NCI-H1092 treated with DMSO at 0.1 percent for 48 hours (cell line): ENCODE results near the gene SND1.

ENCODE experiments used
- DNase-seq: peaks from one replicate; lab custom pipeline; 2025; lab: John Stamatoyannopoulos, UW

SND1 gene

DNA sequence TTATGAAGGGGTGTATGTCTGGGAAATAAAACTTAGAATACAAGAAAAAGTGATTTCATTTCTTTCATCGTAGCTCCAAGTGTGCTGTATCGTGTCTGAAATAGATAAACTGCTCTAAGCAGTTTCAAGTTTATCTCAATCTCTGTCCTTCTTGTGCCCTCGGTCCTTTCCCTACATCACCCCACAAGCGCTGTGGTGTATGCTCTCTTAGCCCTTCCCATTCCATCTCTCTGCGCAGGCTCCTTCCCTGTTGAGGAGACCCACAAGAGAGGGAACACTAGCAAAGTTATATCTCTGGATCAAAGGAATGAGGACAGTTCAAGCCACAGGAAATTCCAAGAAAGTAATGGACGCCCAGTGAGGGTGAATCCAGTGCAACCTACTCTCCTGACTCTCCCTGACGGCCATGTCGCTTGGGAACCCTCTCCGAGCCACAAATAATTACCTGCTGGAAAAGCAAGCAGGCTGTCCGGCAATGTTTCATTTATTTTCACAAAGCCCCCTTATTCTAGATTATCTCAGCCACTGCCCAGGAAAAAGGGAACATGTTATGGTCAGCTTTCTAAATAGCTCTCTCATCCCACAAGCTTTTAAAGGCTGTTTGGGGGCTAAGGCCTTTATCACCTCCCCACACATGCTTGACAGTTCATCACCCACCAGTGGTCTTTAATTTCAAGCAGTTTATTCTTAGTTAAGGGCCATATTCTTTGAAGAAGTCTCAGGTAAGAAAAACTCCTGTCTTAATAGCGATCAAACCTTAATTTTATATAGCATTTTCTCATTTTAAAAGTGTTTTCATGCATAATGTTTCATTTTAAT is 344.5 kb downstream of the SND1 start:
- DNase-seq, result no peak

GRCh38 chr7:127997226-127997922 is 345.4 kb downstream of the SND1 start:
- DNase-seq, result no peak

DNA sequence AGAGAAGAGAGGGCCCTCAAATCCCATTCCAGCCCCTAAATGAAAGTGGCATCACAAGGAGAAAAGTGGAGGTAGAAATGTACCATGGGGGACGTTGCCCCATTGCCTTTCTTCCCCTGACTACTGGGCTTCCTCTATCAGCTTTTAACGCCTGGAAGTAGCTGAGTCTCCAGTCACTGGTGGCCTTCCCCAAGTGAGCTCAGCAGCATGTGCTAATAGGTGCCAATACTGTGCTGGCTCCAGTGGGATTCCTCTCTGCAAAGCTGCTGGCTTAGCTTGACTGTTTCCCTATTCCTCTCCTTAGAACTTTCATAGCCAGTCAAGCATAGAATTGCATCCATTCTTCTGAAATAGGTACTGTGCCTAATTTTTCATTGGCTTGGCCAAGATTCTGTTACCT is 346.7 kb downstream of the SND1 start:
- DNase-seq, result no peak

DNA sequence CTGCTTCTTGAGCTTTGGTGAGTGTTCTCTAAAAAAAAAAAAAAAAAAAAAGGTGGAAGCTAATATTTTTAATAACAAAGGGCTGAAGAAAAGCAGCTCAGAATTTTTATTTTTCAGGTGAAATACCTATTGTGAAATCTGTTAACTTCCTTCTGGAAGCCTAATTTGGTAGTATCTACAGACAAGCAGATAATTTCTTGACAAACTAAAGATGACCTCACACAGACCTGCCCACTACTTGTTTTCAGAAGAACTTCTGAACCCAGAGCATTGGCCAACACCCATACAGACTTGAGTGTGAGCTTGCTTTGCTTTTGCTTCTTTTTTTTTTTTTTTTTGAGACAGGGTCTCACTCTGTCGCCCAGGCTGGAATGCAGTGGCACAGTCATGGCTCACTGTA is 348.1 kb downstream of the SND1 start:
- DNase-seq, result no peak

DNA sequence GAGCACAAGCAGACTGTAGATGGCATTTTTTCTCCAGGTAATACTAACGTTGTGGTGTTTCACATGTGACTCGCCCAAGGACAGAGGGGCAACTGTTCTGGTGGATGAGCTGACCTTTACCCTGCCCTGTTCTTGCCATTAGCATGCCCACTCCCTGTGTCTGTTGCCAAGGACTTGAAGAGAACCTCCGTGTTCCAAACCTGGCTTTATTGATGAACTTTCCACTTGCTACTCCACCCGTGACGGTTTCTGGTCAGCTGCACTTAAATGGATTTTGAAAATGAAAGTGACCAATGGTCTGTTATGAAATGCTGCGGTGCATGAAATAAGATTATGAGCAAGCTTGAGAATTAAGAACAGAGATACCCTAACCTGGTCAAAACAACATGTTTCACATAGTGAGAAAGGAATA is 348.9 kb downstream of the SND1 start:
- no peak for DNase-seq

DNA sequence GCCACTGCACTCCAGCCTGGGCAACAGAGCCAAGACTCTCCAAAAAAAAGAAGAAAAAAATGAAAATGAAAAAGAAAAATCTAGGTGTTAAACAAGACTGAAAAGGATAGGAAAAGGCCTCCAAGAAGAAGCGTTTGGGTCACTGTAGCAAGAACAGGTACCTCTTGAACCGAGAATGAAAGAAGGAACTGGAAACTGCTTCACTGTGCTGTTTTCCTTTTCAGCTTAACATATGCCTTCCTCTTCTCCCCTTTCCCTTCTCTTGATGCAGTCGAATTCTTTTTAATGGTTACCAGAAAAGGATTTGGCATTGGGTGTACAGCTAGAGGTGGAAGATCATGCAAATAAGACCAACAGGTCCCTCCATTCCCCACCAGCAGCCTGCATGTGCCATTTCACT is 351.2 kb downstream of the SND1 start:
- no peak for DNase-seq

DNA sequence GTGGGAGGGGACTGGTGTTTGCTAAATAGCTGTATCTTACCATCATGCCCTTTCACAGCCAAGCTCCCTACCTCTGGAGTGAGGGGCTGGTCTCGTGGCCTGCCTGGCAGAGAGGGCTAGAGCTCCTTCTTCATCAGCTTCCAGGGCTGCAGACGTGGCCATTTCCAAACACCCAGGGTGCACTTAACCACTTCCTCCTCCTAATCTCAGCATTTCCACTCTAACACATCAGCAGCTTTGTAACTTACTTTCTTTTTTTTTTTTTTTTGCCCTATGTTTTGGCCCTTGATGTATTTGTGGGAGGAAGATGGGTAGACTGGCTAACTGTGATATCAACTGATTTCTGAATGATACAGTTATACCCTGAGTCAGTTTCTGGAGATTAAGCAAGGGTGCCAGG is 351.8 kb downstream of the SND1 start:
- no peak for DNase-seq

- no peak for DNase-seq
These were observed 352.6 kb downstream of the SND1 start for GRCh38 chr7:128004623-128005022.

DNA sequence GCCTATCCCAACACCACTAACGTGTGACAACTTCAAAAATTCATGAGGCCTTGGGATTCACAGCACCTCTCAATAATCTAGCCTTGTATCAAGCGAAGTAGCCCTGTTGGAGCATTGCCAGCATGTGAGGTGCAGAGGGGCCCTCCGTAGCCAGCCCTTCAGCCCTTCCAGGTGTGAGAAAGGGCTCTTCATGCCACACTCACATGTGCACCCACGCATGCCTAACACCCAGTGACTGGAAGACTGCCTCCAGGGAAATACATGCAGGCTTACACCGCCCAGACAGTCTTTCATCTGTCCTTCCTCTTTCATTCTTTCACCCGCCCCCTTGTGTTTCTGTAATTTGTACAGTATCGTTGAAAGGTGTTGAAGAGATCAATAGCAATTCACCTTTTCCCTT is 353.1 kb downstream of the SND1 start:
- peak; percentile 61 for DNase-seq

GRCh38 chr7:128005759-128006159 is 353.8 kb downstream of the SND1 start:
- DNase-seq, result no peak

- DNase-seq, result no peak
These were observed 354.7 kb downstream of the SND1 start for GRCh38 chr7:128006550-128007302.

- DNase-seq, result no peak
These were observed 355.3 kb downstream of the SND1 start for GRCh38 chr7:128007303-128007680.

DNA sequence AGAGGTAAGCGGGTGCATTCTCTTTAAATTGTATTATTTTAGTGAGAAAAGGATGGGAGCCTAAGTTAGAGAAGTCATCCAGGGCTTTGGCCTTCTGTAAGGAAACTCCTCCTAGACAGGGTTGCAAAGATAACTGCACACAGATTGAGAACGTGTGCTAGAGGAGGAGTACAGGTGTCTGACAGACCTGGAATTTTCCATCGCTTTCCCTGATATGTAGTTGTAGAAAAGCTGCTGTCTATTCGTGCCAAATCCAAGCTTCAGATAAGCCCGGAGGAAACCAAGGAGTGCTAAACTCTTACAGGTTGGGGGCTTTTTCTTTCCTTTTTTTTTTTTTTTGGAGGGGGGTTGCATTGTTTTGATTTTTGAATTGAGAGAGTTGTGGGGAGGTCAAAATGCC is 356.1 kb downstream of the SND1 start:
- DNase-seq, result no peak

GRCh38 chr7:128008744-128009143 is 356.8 kb downstream of the SND1 start:
- no peak for DNase-seq

GRCh38 chr7:128010391-128011127 is 358.6 kb downstream of the SND1 start:
- no peak for DNase-seq

DNA sequence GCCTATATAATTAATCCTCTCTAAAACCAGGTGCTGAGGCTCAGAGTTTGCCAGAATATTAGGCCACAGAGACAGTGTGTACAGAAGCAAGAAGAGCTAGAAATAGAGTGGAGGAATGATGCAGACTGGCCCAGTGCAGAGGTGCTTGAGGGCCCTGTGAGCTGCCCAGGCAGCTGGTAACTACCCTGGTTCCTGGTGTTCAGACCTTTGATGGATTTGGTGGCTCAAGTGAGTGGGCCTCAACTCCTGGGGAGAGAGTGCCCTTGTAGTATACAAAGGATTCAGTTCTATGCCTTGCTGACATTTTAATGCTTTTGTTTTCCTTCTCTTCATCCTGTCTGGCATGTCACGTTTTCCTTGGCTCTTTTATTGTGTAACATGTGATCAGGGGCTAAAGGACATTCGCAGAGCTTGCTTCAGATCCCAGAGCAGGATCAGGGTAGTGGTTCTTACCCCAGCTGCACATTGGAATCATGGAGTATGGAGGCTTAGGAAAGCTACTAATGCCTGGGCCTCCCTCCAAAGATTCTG is 359.2 kb downstream of the SND1 start:
- DNase-seq, result no peak

- DNase-seq, result no peak
These were observed 362.8 kb downstream of the SND1 start for GRCh38 chr7:128014811-128015210.

GRCh38 chr7:128017460-128017859 is 365.5 kb downstream of the SND1 start:
- peak; percentile 87 for DNase-seq

DNA sequence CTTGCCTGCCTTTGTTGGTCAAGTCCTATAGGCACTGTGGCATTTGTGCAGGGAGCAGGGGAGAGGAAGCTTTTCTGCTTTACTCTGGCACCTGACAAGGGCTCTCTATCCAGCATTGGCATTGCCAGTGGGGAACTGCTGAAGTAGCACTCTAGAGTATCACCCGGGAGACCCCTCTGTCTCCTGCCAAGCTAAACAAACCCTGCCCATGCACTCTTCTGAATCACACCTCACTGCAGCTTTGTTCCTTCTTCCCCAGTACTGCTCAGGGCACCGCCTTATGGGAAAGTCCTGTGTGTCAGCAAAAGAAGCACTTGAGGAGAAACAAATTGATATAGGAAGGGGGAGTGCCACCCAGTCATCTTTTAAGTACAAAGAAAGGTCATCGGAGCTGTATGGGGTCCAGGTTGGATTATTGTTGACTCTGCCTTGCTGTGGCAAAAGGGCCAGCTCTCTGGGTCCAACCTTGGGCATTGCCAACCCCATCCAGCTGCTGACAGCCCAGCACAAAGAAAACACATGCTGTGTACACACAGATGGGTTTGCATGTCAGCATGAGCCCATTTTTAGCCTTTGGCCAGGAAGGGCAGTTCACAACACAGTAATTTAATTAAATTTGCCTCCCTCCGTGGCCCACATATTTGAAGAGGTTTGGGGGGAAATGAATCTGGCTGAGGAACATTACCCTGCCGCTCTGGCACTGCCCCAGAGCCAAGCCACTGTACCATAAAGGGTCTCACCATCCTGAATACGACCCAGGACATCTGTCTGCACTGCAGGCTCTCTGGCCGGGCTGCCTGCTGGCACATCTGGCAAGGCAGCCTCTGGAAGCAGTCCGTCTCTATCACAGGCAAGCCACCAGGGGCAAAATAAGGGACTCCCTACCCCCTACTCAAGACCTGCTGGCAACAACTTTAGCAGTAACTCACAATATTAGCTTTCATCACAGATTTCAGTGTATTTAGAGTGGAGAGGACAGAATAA is 366.2 kb downstream of the SND1 start:
- DNase-seq, result peak; percentile 99

- DNase-seq, result no peak
These were observed 367.3 kb downstream of the SND1 start for GRCh38 chr7:128019288-128019687.

- DNase-seq, result no peak
These were observed 368.2 kb downstream of the SND1 start for GRCh38 chr7:128020159-128020558.
